Testis (tissue), 3 donors: ENCODE measurements around the gene PPY. TPM values are rescaled to one million over a fixed set of nuclear protein-coding genes. Genes with fewer than 3 reads are reported as not detected.
"Not testable (repeated sequence)": the region's sequence is repeated elsewhere in the genome, so short reads cannot be mapped to it uniquely, and the experiment has no call there.

ENCODE experiments used
- DNase-seq: peaks from one replicate; pipeline ENCODE4 v3.0.0-alpha.2; 2019
- H3K27ac ChIP-seq, 2 donors: fragments of 200-600 bp; sonication (generic); one replicate each; pipeline ENCODE4 v1.5.1; 2019
- H3K27me3 ChIP-seq: fragments of 200-600 bp; sonication (generic); one replicate; pipeline ENCODE4 v1.5.1; 2019
- H3K36me3 ChIP-seq: fragments of 200-600 bp; sonication (generic); one replicate; pipeline ENCODE4 v1.5.1; 2017; ENCODE audit warnings: low read depth; ENCODE audit errors: missing control alignments
- H3K4me1 ChIP-seq: fragments of 200-600 bp; sonication (generic); one replicate; pipeline ENCODE4 v1.5.1; 2019
- H3K4me3 ChIP-seq, 2 donors: fragments of 200-600 bp; sonication (generic); one replicate each; pipeline ENCODE4 v1.5.1; 2017 to 2019
- H3K9me3 ChIP-seq: fragments of 200-600 bp; sonication (generic); one replicate; pipeline ENCODE4 v1.5.1; 2017
- POLR2A ChIP-seq: fragments of 450-650 bp; IDR thresholded peaks from one replicate; pipeline ENCODE4 v1.6.1; 2017; ENCODE audit warnings: antibody characterized with exemption, mild to moderate bottlenecking, moderate library complexity
- WGBS, 2 donors: methylation state at CpG; one replicate each; pipeline ENCODE4 v1.1.5; 2018; 5-methylcytosine and 5-hydroxymethylcytosine counted together
- intact Hi-C: fragments of 100-400 bp; cut with DNase I; formaldehyde crosslinking; loops from one replicate; pipeline ENCODE4 v1.15.1; 2023; ENCODE audit warnings: low total_unique reads
- polyA plus RNA-seq: library from polyadenylated mRNA; stranded (reverse); fragments of 350-450 nt; fragmentation: Illumina TruSeq; extraction: RNeasy Lipid Tissue Mini Kit (QIAGEN cat#74804); gene quantifications from one replicate; pipeline ENCODE4 v1.2.3, GENCODE V29; 2014; ENCODE audit warnings: low read depth, low replicate concordance; ENCODE audit not compliant: insufficient read depth
- total RNA-seq, 2 donors: library from RNA; depleted of rRNA; stranded (reverse); fragments of >200 nt; gene quantifications; one replicate each; pipeline ENCODE4 v1.2.3, GENCODE V29; 2016
- TF ChIP-seq, protein P1 (sequence below), 3 experiments: fragments of 450-650 bp in 2 of 3; fragments of 200-600 bp in 1 of 3; sonication (generic) in 1 of 3; IDR thresholded peaks; one replicate each; pipeline ENCODE4 v1.5.1; 2016 to 2019; ENCODE audit warnings: antibody characterized with exemption in 3 of 3, mild to moderate bottlenecking in 2 of 3, moderate library complexity in 1 of 3

The PPY gene
- total and polyA plus RNA-seq, 3 donors from 2014 or later, result 0.99 TPM; not detected in 2

DNA sequence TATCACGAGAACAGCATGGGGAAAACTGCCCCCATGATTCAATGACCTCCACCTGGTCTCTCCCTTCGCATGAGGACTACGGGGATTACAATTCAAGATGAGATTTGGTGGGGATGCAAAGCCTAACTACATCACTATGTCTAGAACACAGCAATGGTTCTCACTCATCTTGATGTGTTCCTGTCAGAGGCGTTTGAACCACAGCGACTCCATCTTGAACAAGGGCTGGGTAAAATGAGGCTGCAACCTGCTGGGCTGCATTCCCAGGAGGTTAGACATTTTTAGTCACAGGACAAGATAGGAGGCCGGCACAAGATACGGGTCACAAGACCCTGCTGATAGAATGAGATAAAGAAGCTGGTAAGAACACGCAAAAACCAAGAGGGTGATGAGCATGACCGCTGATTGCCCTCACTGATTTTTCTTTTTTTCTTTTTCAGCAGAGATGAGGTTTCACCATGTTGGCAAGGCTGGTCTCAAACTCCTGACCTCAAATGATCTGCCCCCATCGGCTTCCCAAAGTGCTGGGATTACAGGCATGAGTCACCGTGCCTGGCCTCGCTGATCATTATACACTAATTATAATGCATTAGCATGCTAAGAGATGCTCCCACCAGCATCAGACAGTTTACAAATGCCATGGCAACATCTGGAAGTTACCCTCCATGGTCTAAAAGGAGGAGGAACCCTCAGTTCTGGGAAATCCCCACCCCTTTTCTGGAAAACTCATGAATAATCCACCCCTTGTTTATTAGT lies 3.0 kb upstream of the PPY start:
- DNase-seq, result no peak
- Histone ChIP-seq H3K4me3 (no peak overlapping the region), H3K4me1 (no peaks in the 10 kb centered on the region), H3K27ac (no peak overlapping the region), H3K36me3 (no peaks in the 10 kb centered on the region), H3K27me3 (no peaks in the 10 kb centered on the region), H3K9me3 (no peaks in the 10 kb centered on the region)
- intact Hi-C loops, result no loop called here
- no peak for TF ChIP-seq POLR2A
- TF ChIP-seq, protein P1, sequence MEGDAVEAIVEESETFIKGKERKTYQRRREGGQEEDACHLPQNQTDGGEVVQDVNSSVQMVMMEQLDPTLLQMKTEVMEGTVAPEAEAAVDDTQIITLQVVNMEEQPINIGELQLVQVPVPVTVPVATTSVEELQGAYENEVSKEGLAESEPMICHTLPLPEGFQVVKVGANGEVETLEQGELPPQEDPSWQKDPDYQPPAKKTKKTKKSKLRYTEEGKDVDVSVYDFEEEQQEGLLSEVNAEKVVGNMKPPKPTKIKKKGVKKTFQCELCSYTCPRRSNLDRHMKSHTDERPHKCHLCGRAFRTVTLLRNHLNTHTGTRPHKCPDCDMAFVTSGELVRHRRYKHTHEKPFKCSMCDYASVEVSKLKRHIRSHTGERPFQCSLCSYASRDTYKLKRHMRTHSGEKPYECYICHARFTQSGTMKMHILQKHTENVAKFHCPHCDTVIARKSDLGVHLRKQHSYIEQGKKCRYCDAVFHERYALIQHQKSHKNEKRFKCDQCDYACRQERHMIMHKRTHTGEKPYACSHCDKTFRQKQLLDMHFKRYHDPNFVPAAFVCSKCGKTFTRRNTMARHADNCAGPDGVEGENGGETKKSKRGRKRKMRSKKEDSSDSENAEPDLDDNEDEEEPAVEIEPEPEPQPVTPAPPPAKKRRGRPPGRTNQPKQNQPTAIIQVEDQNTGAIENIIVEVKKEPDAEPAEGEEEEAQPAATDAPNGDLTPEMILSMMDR (IDR thresholded peaks at IDR 0.05), result no peak
- 87 to 91% methylated on average over 12 of the region's 12 CpGs for WGBS, 2 donors

DNA sequence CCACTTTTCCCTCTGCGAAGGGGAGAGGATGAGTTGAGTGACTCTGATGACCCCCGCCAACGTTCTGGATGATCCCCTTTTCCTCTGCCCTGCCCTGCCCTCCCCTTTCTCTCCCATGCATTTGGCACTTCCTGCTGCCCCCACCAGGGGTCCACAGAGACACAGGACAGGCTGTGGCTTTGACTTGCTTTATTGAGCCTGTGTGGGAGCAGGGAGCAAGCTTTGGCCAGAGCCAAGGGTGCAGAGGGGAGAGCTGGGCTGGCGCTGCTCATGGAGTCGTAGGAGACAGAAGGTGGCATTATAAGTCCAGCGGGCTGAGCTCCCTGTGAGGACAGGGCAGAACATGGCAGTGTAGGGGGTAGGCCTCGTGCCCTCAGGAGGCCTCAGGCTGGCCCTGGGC lies 1.6 kb downstream of the PPY start:
- intact Hi-C loops, result no loop called here
- no peaks in the 10 kb centered on the region for H3K27me3 ChIP-seq
- TF ChIP-seq POLR2A, result no peak
- TF ChIP-seq, protein P1 (IDR thresholded peaks at IDR 0.05), result peak in 2 of 3 experiments; percentile 29 to 36
- no peaks in the 10 kb centered on the region for H3K36me3 ChIP-seq
- no peak overlapping the region for H3K27ac ChIP-seq
- no peaks in the 10 kb centered on the region for H3K9me3 ChIP-seq
- WGBS, 2 donors, result 60 to 69% methylated on average over 4 to 7 of the region's 7 CpGs
- H3K4me1 ChIP-seq, result peaks cover 4% of the 10 kb centered on the region
- no peak overlapping the region for H3K4me3 ChIP-seq
- peak; percentile 36 for DNase-seq

DNA sequence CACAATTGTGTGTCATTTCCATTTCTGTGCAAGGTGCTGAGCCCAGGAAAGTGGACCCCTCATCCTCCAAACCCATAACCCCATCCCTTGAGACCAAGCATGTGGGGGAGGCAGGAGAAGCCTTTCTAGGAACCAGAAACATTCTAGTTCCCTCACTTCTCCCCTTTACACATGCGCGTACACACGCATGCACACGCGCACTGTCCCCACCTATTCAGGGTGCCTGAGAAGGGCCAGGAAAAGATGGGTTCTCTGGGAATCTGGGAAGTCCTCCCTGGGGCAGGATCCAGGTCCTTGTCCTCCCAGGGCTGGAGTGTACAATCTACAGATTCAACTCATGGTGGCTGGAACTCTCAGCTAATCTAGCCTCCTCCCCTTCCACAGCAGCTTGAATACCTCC lies 2.4 kb downstream of the PPY start:
- Histone ChIP-seq H3K4me1 (peaks cover 4% of the 10 kb centered on the region), H3K4me3 (no peak overlapping the region), H3K36me3 (no peaks in the 10 kb centered on the region), H3K9me3 (no peaks in the 10 kb centered on the region), H3K27ac (no peak overlapping the region), H3K27me3 (no peaks in the 10 kb centered on the region)
- WGBS, 2 donors, result 96 to 100% methylated on average over 5 of the region's 5 CpGs
- intact Hi-C loops, result no loop called here
- no peak for TF ChIP-seq POLR2A
- TF ChIP-seq, protein P1 (IDR thresholded peaks at IDR 0.05), result no peak
- no peak for DNase-seq

DNA sequence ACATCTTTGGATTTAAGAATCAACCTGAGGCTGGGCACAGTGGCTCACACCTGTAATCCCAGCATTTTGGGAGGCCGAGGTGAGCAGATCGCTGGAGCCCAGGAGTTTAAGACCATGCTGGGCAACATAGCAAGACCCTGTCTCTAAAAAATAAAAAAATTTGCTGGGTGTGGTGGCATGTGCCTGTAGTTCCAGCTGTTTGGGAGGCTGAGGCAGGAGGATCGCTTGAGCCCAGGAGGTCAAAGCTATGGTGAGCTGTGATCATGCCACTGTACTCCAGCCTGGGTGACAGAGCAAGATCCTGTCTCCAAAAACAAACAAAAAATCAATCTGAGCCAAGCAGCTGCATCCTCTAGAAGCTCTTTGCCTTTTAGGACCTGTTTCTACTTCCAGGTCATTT lies 2.8 kb downstream of the PPY start:
- DNase-seq, H3K36me3 ChIP-seq, H3K27me3 ChIP-seq, H3K4me1 ChIP-seq, H3K4me3 ChIP-seq, H3K27ac ChIP-seq, intact Hi-C loops, H3K9me3 ChIP-seq: not testable (repeated sequence)
- whole genome bisulfite sequencing, 2 donors, result 92 to 96% methylated on average over 3 of the region's 3 CpGs

DNA sequence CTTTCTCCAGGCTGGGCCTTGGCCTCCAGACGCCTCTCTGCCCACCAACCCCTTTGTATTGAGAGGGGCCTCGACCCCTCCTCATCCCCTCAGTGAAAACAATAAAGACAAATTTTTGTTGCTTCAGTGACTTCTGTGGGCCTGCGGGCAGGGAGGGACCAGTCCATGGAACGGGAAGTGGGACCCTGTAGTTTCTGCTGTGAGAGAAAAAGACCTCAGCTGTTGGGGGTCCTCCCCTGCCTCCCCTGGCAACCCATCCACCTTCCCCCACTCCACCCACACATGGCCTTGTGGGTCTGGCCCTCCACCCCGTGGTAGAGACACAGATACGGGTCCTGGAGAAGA lies 3.5 kb downstream of the PPY start:
- Histone ChIP-seq H3K36me3 (no peaks in the 10 kb centered on the region), H3K4me3 (peak overlapping the region in 1 of 2 donors; percentile 47), H3K9me3 (no peaks in the 10 kb centered on the region), H3K27ac (no peak overlapping the region), H3K4me1 (peaks cover 4% of the 10 kb centered on the region), H3K27me3 (no peaks in the 10 kb centered on the region)
- intact Hi-C loops, result no loop called here
- DNase-seq, result no peak
- TF ChIP-seq, protein P1 (IDR thresholded peaks at IDR 0.05), result no peak
- no peak for TF ChIP-seq POLR2A
- 57 to 70% methylated on average over 4 to 6 of the region's 6 CpGs for WGBS, 2 donors
